Bronchial epithelial cell (primary cell): ENCODE results near the gene EMP1. TPM values are rescaled to one million over a fixed set of nuclear protein-coding genes. Genes with fewer than 3 reads are reported as not detected.
A peak's percentile ranks its signal among the peaks of the same experiment; 100 is the strongest.

Source experiments
- DNase-seq: peaks from one replicate; pipeline ENCODE4 v3.0.0-alpha.2; 2010; ENCODE audit warnings: low read depth
- FAIRE-seq: peaks from 2 replicates; lab custom pipeline; 2011; peaks lifted over from hg19 to GRCh38; lab: Jason Lieb, UNC
- H3K27me3 ChIP-seq: 2 replicates; pipeline ENCODE4 v1.5.1; 2011; ENCODE audit warnings: low read length; ENCODE audit not compliant: control insufficient read depth, insufficient read depth
- H3K36me3 ChIP-seq: 2 replicates; pipeline ENCODE4 v1.5.1; 2011; ENCODE audit warnings: low read length; ENCODE audit not compliant: control insufficient read depth, insufficient read depth
- H3K4me3 ChIP-seq: 2 replicates; pipeline ENCODE4 v1.5.1; 2011; ENCODE audit warnings: mild to moderate bottlenecking, low read depth, low read length, control low read depth
- CTCF ChIP-seq: IDR thresholded peaks from 2 replicates; pipeline ENCODE4 v1.5.1; 2011; ENCODE audit warnings: mild to moderate bottlenecking, moderate library complexity, low read length, control low read depth, inconsistent platforms; ENCODE audit not compliant: insufficient read depth, severe bottlenecking
- total RNA-seq: library from RNA; depleted of rRNA; stranded (reverse); fragments of >200 nt; gene quantifications from 2 replicates; pipeline ENCODE4 v1.2.1, GENCODE V29; 2014

EMP1 gene
- total RNA-seq, 1 donor from 2014 or later, result 21.3 TPM

- DNase-seq, result no peak
- TF ChIP-seq CTCF, result no peak
- no peaks in the 10 kb centered on the region for H3K36me3 ChIP-seq
- no peaks in the 10 kb centered on the region for H3K27me3 ChIP-seq
- H3K4me3 ChIP-seq, result no peak overlapping the region
- FAIRE-seq, result no peak
Measured at GRCh38 chr12:13162904-13163303, 33.6 kb upstream of the EMP1 start.

GRCh38 chr12:13163868-13164635 is 32.5 kb upstream of the EMP1 start:
- DNase-seq, result peak; percentile 50
- Histone ChIP-seq H3K27me3 (no peaks in the 10 kb centered on the region), H3K4me3 (no peak overlapping the region), H3K36me3 (no peaks in the 10 kb centered on the region)
- no peak for TF ChIP-seq CTCF
- FAIRE-seq, result no peak

- no peak overlapping the region for H3K4me3 ChIP-seq
- DNase-seq, result peak; percentile 15
- TF ChIP-seq CTCF, result no peak
- FAIRE-seq, result peak; percentile 55
- no peaks in the 10 kb centered on the region for H3K27me3 ChIP-seq
- no peaks in the 10 kb centered on the region for H3K36me3 ChIP-seq
Measured at GRCh38 chr12:13164921-13165616, 31.5 kb upstream of the EMP1 start.

GRCh38 chr12:13165617-13166041 is 30.9 kb upstream of the EMP1 start:
- no peak for TF ChIP-seq CTCF
- peak; percentile 99 for DNase-seq
- Histone ChIP-seq H3K36me3 (no peaks in the 10 kb centered on the region), H3K27me3 (no peaks in the 10 kb centered on the region), H3K4me3 (no peak overlapping the region)
- no peak for FAIRE-seq

- Histone ChIP-seq H3K27me3 (no peaks in the 10 kb centered on the region), H3K36me3 (no peaks in the 10 kb centered on the region), H3K4me3 (no peak overlapping the region)
- no peak for TF ChIP-seq CTCF
- FAIRE-seq, result no peak
- peak; percentile 89 for DNase-seq
Measured at GRCh38 chr12:13167226-13167625, 29.3 kb upstream of the EMP1 start.
